Urinary bladder (tissue), 4 donors: Measurements from ENCODE around the gene GLRX3. TPM values are rescaled to one million over a fixed set of nuclear protein-coding genes. Genes with fewer than 3 reads are reported as not detected.

ENCODE experiments used
- DNase-seq: peaks from one replicate; pipeline ENCODE4 v3.0.0-alpha.2; 2015; ENCODE audit errors: extremely low spot score
- H3K27ac ChIP-seq: one replicate; pipeline ENCODE4 v1.5.1; 2013; ENCODE audit warnings: low read depth, mild to moderate bottlenecking, moderate library complexity
- H3K36me3 ChIP-seq: one replicate; pipeline ENCODE4 v1.6.1; 2013; ENCODE audit warnings: mild to moderate bottlenecking, moderate library complexity; ENCODE audit not compliant: insufficient read depth
- H3K4me1 ChIP-seq: one replicate; pipeline ENCODE4 v1.6.1; 2013; ENCODE audit warnings: mild to moderate bottlenecking, moderate library complexity; ENCODE audit not compliant: insufficient read depth
- H3K4me3 ChIP-seq: one replicate; pipeline ENCODE4 v1.5.1; 2013; ENCODE audit warnings: low read depth, low read length
- WGBS: extraction: QIAGEN DNeasy Blood & Tissue Kit; methylation state at CpG from one replicate; pipeline ENCODE4 v1.1.7; 2013; 5-methylcytosine and 5-hydroxymethylcytosine counted together
- polyA plus RNA-seq: library from polyadenylated mRNA; stranded (reverse); fragments of 200-250 nt; gene quantifications from one replicate; pipeline ENCODE4 v1.2.3, GENCODE V29; 2013
- total RNA-seq: library from RNA; depleted of rRNA; stranded (reverse); fragments of >200 nt; gene quantifications from one replicate; pipeline ENCODE4 v1.2.3, GENCODE V29; 2014
- donor health status: healthy with polysubstance abuse.
- donor health status: healthy.

The GLRX3 gene
- total and polyA plus RNA-seq, 2 donors = 51.0 to 64.1 TPM

- Histone ChIP-seq H3K4me3 (no peak overlapping the region), H3K27ac (no peak overlapping the region), H3K4me1 (no peaks in the 10 kb centered on the region), H3K36me3 (no peaks in the 10 kb centered on the region)
- 93% methylated on average over 28 of the region's 28 CpGs for WGBS
- no peak for DNase-seq
These were observed 52.3 kb downstream of the GLRX3 start for GRCh38 chr10:130188195-130189175.

GRCh38 chr10:130189608-130190054, 53.4 kb downstream of the GLRX3 start:
- 85% methylated on average over 25 of the region's 25 CpGs for WGBS
- Histone ChIP-seq H3K27ac (no peak overlapping the region), H3K4me1 (no peaks in the 10 kb centered on the region), H3K36me3 (no peaks in the 10 kb centered on the region), H3K4me3 (no peak overlapping the region)
- no peak for DNase-seq

- H3K36me3 ChIP-seq = no peaks in the 10 kb centered on the region
- H3K27ac ChIP-seq = no peak overlapping the region
- WGBS = 2% methylated on average over 81 of the region's 81 CpGs
- H3K4me3 ChIP-seq = peak overlapping the region; percentile 47
- no peaks in the 10 kb centered on the region for H3K4me1 ChIP-seq
- DNase-seq = peak; percentile 56
These were observed 54.0 kb downstream of the GLRX3 start for GRCh38 chr10:130190055-130190736.

GRCh38 chr10:130190737-130191115, 54.5 kb downstream of the GLRX3 start:
- no peaks in the 10 kb centered on the region for H3K36me3 ChIP-seq
- peak overlapping the region; percentile 47 for H3K4me3 ChIP-seq
- H3K4me1 ChIP-seq = no peaks in the 10 kb centered on the region
- H3K27ac ChIP-seq = no peak overlapping the region
- no peak for DNase-seq
- WGBS = 6% methylated on average over 25 of the region's 25 CpGs

GRCh38 chr10:130191380-130191779, 55.2 kb downstream of the GLRX3 start:
- Histone ChIP-seq H3K4me3 (no peak overlapping the region), H3K4me1 (no peaks in the 10 kb centered on the region), H3K27ac (no peak overlapping the region), H3K36me3 (no peaks in the 10 kb centered on the region)
- DNase-seq = no peak
- WGBS = 86% methylated on average over 22 of the region's 22 CpGs

- Histone ChIP-seq H3K4me3 (no peak overlapping the region), H3K27ac (no peak overlapping the region), H3K4me1 (no peaks in the 10 kb centered on the region), H3K36me3 (no peaks in the 10 kb centered on the region)
- DNase-seq = no peak
- WGBS = 88% methylated on average over 10 of the region's 10 CpGs
These were observed 56.2 kb downstream of the GLRX3 start for GRCh38 chr10:130192276-130192848.

GRCh38 chr10:130193033-130193432, 56.8 kb downstream of the GLRX3 start:
- WGBS = 88% methylated on average over 5 of the region's 5 CpGs
- no peak for DNase-seq

GRCh38 chr10:130193493-130194193, 57.5 kb downstream of the GLRX3 start:
- Histone ChIP-seq H3K4me3 (no peak overlapping the region), H3K36me3 (no peaks in the 10 kb centered on the region), H3K4me1 (no peaks in the 10 kb centered on the region), H3K27ac (no peak overlapping the region)
- DNase-seq = no peak
- 62% methylated on average over 16 of the region's 16 CpGs for WGBS

More at GRCh38 chr10:130193033-130193432, 56.8 kb downstream of the GLRX3 start:
- Histone ChIP-seq H3K36me3 (no peaks in the 10 kb centered on the region), H3K4me1 (no peaks in the 10 kb centered on the region), H3K27ac (no peak overlapping the region), H3K4me3 (no peak overlapping the region)

GRCh38 chr10:130194194-130194990, 58.2 kb downstream of the GLRX3 start:
- DNase-seq = no peak
- Histone ChIP-seq H3K4me3 (no peak overlapping the region), H3K4me1 (no peaks in the 10 kb centered on the region), H3K27ac (no peak overlapping the region), H3K36me3 (no peaks in the 10 kb centered on the region)
- 60% methylated on average over 21 of the region's 21 CpGs for WGBS

- Histone ChIP-seq H3K36me3 (no peaks in the 10 kb centered on the region), H3K27ac (no peak overlapping the region), H3K4me1 (no peaks in the 10 kb centered on the region), H3K4me3 (no peak overlapping the region)
- DNase-seq = no peak
- WGBS = 87% methylated on average over 19 of the region's 19 CpGs
These were observed 58.9 kb downstream of the GLRX3 start for GRCh38 chr10:130194991-130195645.

GRCh38 chr10:130195746-130196294, 59.6 kb downstream of the GLRX3 start:
- Histone ChIP-seq H3K27ac (no peak overlapping the region), H3K36me3 (no peaks in the 10 kb centered on the region), H3K4me3 (no peak overlapping the region), H3K4me1 (no peaks in the 10 kb centered on the region)
- DNase-seq = no peak
- WGBS = 75% methylated on average over 10 of the region's 10 CpGs
